PC-3 (cell line): ENCODE data around the gene SLC43A3. TPM values are rescaled to one million over a fixed set of nuclear protein-coding genes. Genes with fewer than 3 reads are reported as not detected.

Experiments
- ATAC-seq: fragments of 200-7000 bp; cut with Tn5 transposase; 2 replicates; pipeline ENCODE4 v1.9.1; 2020; ENCODE audit warnings: mild to moderate bottlenecking, moderate library complexity
- BruUV-seq: library from RNA; stranded (reverse); fragments of 400-500 nt; replicated peaks from 2 replicates; lab custom pipeline; 2021; lab: Mats Ljungman, UMichigan
- CTCF ChIA-PET: fragments of 300-600 bp; sonication (Branson Sonifier 250); formaldehyde crosslinking; loops from one replicate; lab custom pipeline; 2022; ENCODE audit warnings: antibody characterized with exemption; lab: Charles Lee
- POLR2A ChIA-PET: fragments of 300-600 bp; sonication (Branson Sonifier 250); formaldehyde crosslinking; loops from one replicate; lab custom pipeline; 2022; ENCODE audit warnings: antibody characterized with exemption; ENCODE audit not compliant: unreplicated experiment; lab: Charles Lee
- DNase-seq: peaks from one replicate; pipeline ENCODE4 v3.0.0-alpha.2; 2015
- H2AFZ ChIP-seq: fragments of 300-600 bp; sonication (generic); 2 replicates; pipeline ENCODE4 v1.6.0; 2016; ENCODE audit warnings: antibody characterized with exemption, low read length
- H3F3A ChIP-seq: fragments of 300-600 bp; sonication (generic); one replicate; pipeline ENCODE4 v1.6.0; 2017; ENCODE audit warnings: antibody characterized with exemption, low read length, control low read depth, mild to moderate bottlenecking; ENCODE audit not compliant: unreplicated experiment
- H3K27ac ChIP-seq: fragments of 300-600 bp; sonication (generic); 2 replicates; pipeline ENCODE4 v1.5.1; 2016; ENCODE audit warnings: mild to moderate bottlenecking, low read length
- H3K27me3 ChIP-seq: fragments of 300-600 bp; sonication (generic); 2 replicates; pipeline ENCODE4 v1.6.1; 2016; ENCODE audit warnings: low read length, mixed read lengths
- H3K36me3 ChIP-seq: fragments of 300-600 bp; sonication (generic); 2 replicates; pipeline ENCODE4 v1.6.1; 2016; ENCODE audit warnings: low read depth, mixed run types, low read length, mixed read lengths
- H3K4me1 ChIP-seq: fragments of 300-600 bp; sonication (generic); 2 replicates; pipeline ENCODE4 v1.5.1; 2016; ENCODE audit warnings: low read length; ENCODE audit not compliant: insufficient read depth
- H3K4me2 ChIP-seq: fragments of 300-600 bp; sonication (generic); 2 replicates; pipeline ENCODE4 v1.6.0; 2016; ENCODE audit warnings: low read length
- H3K4me3 ChIP-seq: fragments of 300-600 bp; sonication (generic); 2 replicates; pipeline ENCODE4 v1.5.1; 2016; ENCODE audit warnings: mild to moderate bottlenecking, low read length, mixed read lengths
- H3K79me2 ChIP-seq: fragments of 300-600 bp; sonication (generic); 2 replicates; pipeline ENCODE4 v1.6.1; 2017; ENCODE audit warnings: low read length, mixed read lengths
- H3K9ac ChIP-seq: fragments of 300-600 bp; sonication (generic); 2 replicates; pipeline ENCODE4 v1.6.0; 2016; ENCODE audit warnings: mild to moderate bottlenecking, low read length
- H3K9me2 ChIP-seq: fragments of 300-600 bp; sonication (generic); replicated peaks from 2 replicates; pipeline ENCODE4 v1.6.1; 2016; ENCODE audit warnings: mixed run types, low read length, mixed read lengths
- H3K9me3 ChIP-seq: fragments of 300-600 bp; sonication (generic); 2 replicates; pipeline ENCODE4 v1.6.1; 2016; ENCODE audit warnings: low read length, mixed read lengths
- H4K20me1 ChIP-seq: fragments of 300-600 bp; sonication (generic); 2 replicates; pipeline ENCODE4 v1.6.1; 2016; ENCODE audit warnings: low read length, mixed read lengths
- EZH2 ChIP-seq: fragments of 300-600 bp; sonication (generic); IDR thresholded peaks from one replicate; pipeline ENCODE4 v1.6.1; 2017; ENCODE audit warnings: antibody characterized with exemption, mild to moderate bottlenecking, low read length; ENCODE audit not compliant: unreplicated experiment
- EZH2phosphoT487 ChIP-seq: fragments of 300-600 bp; sonication (generic); IDR thresholded peaks from 2 replicates; pipeline ENCODE4 v1.6.1; 2018; ENCODE audit warnings: mild to moderate bottlenecking, antibody characterized with exemption, low read length, borderline replicate concordance
- intact Hi-C: fragments of 100-400 bp; cut with micrococcal nuclease; formaldehyde crosslinking; loops from 2 replicates; pipeline ENCODE4 v1.9.0; 2023
- total RNA-seq: library from RNA; depleted of rRNA; stranded (reverse); fragments of >200 nt; gene quantifications from 2 replicates; pipeline ENCODE4 v1.2.3, GENCODE V29; 2014
- TF ChIP-seq, protein P1 (sequence below): fragments of 300-600 bp; sonication (generic); conservative IDR thresholded peaks from 2 replicates; pipeline ENCODE4 v1.5.1; 2017; ENCODE audit warnings: antibody characterized with exemption, low read depth, mild to moderate bottlenecking, low read length

SLC43A3 gene
- total RNA-seq, 1 experiment from 2014 or later, result 35.0 TPM

DNA sequence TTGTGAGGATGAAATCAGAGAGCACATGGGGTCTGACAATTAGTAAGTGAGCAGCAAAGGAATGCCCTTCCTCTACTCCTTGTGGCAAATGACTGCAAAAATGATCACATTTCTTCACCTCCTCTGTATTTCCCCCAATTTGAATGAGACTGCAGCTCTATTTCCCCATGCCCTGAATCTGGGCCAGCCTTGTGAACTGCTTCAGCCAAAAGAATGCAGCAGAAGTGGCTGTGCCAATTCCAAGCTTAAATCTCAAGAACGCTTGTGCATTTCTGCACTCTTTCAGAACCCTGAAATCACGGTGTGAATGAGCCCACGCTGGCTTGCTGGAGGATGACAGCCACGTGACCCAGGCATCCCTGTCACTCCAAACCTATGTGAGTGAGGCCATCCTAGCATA is 9.9 kb downstream of the SLC43A3 start:
- POLR2A ChIA-PET, result no interaction called here
- TF ChIP-seq, protein P1, sequence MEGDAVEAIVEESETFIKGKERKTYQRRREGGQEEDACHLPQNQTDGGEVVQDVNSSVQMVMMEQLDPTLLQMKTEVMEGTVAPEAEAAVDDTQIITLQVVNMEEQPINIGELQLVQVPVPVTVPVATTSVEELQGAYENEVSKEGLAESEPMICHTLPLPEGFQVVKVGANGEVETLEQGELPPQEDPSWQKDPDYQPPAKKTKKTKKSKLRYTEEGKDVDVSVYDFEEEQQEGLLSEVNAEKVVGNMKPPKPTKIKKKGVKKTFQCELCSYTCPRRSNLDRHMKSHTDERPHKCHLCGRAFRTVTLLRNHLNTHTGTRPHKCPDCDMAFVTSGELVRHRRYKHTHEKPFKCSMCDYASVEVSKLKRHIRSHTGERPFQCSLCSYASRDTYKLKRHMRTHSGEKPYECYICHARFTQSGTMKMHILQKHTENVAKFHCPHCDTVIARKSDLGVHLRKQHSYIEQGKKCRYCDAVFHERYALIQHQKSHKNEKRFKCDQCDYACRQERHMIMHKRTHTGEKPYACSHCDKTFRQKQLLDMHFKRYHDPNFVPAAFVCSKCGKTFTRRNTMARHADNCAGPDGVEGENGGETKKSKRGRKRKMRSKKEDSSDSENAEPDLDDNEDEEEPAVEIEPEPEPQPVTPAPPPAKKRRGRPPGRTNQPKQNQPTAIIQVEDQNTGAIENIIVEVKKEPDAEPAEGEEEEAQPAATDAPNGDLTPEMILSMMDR, result no peak
- TF ChIP-seq EZH2 (no peak), EZH2phosphoT487 (no peak)
- no peak overlapping the region for H3K4me2 ChIP-seq
- H3K27ac ChIP-seq, result no peak overlapping the region
- DNase-seq (no peak), ATAC-seq (no peak)
- H3K79me2 ChIP-seq, result no peaks in the 10 kb centered on the region
- H3K9me2 ChIP-seq, result no peaks in the 10 kb centered on the region
- H3K4me3 ChIP-seq, result no peak overlapping the region
- no peaks in the 10 kb centered on the region for H3K4me1 ChIP-seq
- no peaks in the 10 kb centered on the region for H3F3A ChIP-seq
- no peak overlapping the region for H2AFZ ChIP-seq
- no peaks in the 10 kb centered on the region for H3K9me3 ChIP-seq
- CTCF ChIA-PET, result no interaction called here
- H3K36me3 ChIP-seq, result 0 out of 2 replicates have a peak, but pooled peaks cover 8% of the 10 kb centered on the region
- intact Hi-C loops, result no loop called here
- H4K20me1 ChIP-seq, result no peaks in the 10 kb centered on the region
- H3K27me3 ChIP-seq, result no peaks in the 10 kb centered on the region
- no TSS peak for BruUV-seq
- no peak overlapping the region for H3K9ac ChIP-seq

DNA sequence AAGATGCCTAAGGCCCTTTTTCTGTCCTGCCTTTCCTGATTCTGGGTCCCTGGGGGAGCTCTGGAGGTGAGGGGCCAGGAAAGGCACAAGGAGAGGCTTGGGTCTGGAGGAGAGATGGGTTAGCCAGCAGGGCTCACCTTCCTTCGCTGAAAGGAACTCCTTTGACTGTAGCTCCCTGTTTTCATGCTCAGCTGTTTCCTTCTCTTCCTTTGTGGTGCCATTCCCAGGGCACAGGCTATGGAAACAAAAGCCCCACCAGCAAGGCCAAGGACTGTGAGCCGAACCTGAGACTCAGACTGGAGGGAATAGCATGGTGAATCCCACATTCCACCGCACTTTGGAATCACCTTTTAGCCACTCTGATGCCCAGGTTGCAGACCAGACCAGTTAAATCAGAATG is 10.5 kb downstream of the SLC43A3 start:
- POLR2A ChIA-PET, result no interaction called here
- Histone ChIP-seq H3K27ac (no peak overlapping the region), H3K9me3 (no peaks in the 10 kb centered on the region), H3K4me3 (no peak overlapping the region), H3K4me1 (no peaks in the 10 kb centered on the region), H3K4me2 (no peak overlapping the region), H3F3A (no peaks in the 10 kb centered on the region), H3K36me3 (0 out of 2 replicates have a peak, but pooled peaks cover 8% of the 10 kb centered on the region), H2AFZ (no peak overlapping the region), H3K27me3 (no peaks in the 10 kb centered on the region), H3K79me2 (no peaks in the 10 kb centered on the region), H3K9ac (no peak overlapping the region), H4K20me1 (no peaks in the 10 kb centered on the region), H3K9me2 (no peaks in the 10 kb centered on the region)
- TF ChIP-seq, protein P1, result no peak
- TF ChIP-seq EZH2phosphoT487, result no peak
- no peak for DNase-seq
- ATAC-seq, result no peak
- CTCF ChIA-PET, result no interaction called here
- no TSS peak for BruUV-seq
- intact Hi-C loops, result no loop called here

DNA sequence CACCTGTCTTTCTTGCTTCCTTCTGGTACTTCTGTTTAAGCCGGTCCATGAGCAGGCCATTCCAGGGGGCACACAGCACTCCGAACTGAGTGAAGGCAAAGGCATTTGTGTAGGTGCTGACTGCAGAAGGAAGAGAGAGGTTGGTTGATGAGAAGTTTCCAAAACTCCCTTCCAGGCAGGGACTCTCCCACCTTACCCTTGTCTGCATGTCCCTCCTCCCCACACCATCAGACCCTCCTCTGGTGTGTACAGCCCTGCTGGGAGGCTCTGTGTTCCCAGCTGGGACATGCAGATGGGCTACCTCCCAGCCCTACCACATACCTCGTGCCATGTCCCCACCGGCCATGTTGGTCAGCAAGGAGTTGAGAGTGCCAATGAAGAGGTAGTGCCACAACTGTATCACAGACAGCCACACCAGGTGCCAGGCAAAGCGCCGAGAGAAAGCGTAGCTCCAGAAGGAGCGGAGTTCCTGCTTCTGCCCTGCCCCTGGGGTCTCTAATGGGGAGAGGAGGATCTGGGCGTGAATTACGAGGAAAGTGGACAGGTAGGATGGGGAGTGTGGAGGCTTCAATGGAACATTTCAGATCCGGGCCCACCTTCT is 12.2 kb downstream of the SLC43A3 start:
- Histone ChIP-seq H3K4me1 (no peaks in the 10 kb centered on the region), H3F3A (no peaks in the 10 kb centered on the region), H3K36me3 (0 out of 2 replicates have a peak, but pooled peaks cover 8% of the 10 kb centered on the region), H3K9me3 (no peaks in the 10 kb centered on the region), H3K79me2 (no peaks in the 10 kb centered on the region), H3K9me2 (no peaks in the 10 kb centered on the region), H3K27me3 (no peaks in the 10 kb centered on the region), H3K4me2 (no peak overlapping the region), H3K4me3 (no peak overlapping the region), H4K20me1 (no peaks in the 10 kb centered on the region), H3K9ac (no peak overlapping the region), H3K27ac (no peak overlapping the region), H2AFZ (no peak overlapping the region)
- intact Hi-C loops, result no loop called here
- ChIA-PET POLR2A (no interaction called here), CTCF (no interaction called here)
- no TSS peak for BruUV-seq
- DNase-seq, result no peak
- ATAC-seq, result no peak
- TF ChIP-seq EZH2 (no peak), EZH2phosphoT487 (no peak)
- TF ChIP-seq, protein P1, result no peak
